Mammary microvascular endothelial cell (primary cell): ENCODE results near the gene NFKBIZ. TPM values are rescaled to one million over a fixed set of nuclear protein-coding genes. Genes with fewer than 3 reads are reported as not detected.

ENCODE experiments used
- total RNA-seq: library from RNA; depleted of rRNA; stranded (reverse); fragments of >200 nt; gene quantifications from 2 replicates; pipeline ENCODE4 v1.2.3, GENCODE V29; 2015

Gene NFKBIZ
- 25.7 and 25.8 TPM in 2 replicates for total RNA-seq

DNA sequence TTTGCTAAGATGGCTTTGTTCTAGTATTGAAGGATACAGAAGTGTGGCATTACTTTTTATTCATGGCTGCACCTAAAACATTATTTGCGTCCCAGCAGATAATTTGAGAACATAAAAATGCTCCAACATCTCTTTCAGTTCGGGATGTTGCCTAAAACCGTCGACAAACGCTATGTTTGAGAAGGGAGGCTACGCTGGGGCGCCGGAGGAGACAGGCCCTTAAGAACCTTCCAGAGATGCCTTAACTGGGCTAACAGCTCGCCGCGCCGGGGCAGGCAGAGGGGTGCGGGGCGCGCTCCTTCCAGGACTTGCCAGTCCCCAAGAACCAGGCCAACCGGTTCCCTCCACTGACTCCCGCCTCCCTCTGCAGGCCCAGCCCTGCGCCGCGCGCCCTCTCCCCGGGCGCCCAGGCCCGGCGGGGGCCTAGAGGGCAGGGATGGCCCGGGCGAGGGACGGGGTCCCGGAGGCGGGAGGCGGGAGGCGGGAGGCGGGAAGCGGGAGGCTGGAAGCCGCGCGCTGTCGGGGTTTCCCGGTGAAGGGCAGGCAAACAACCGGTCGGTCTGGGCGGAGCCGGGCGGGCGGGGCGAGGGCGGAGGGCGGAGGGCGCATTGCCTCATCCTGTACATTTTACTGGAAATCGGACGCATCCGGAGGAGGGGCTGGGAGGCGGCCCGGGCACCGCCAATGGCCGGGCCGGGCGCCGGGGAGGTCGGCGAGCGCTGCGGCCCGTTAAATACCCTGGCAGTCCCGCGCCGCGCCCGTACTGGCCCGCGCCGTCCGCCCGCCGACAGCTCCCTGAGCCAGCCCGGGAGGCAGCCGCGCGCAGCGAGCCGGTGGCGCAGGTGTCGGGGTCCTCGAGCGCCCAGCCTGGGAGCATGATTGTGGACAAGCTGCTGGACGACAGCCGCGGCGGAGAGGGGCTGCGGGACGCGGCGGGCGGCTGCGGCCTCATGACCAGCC, at the start of gene NFKBIZ:
TSS of gene NFKBIZ (plus strand) at position 761 of the 960 bp plus-strand sequence. CDS start at position 876, 115 bp downstream.

Other genes with a start within 250 kb of the NFKBIZ start
- gene ZBTB11, start 172.4 kb upstream of the NFKBIZ start, total RNA-seq = 12.2 and 12.7 TPM in 2 replicates
- 1,638 and 2,028 TPM in 2 replicates for gene RPL24, start 162.8 kb upstream of the NFKBIZ start, total RNA-seq
- gene CEP97, start 124.9 kb upstream of the NFKBIZ start, total RNA-seq = 4.7 and 7.7 TPM in 2 replicates
- 6.7 and 7.9 TPM in 2 replicates for gene NXPE3, start 70.3 kb upstream of the NFKBIZ start, total RNA-seq